Stimulated activated CD8-positive, alpha-beta memory T cell treated with anti-CD3 and anti-CD28 coated beads, Interleukin-7, amount 100 ng/mL, for 1 hour (primary cell): ENCODE measurements around the gene TBP.

Experiments used
- DNase-seq, 2 donors: peaks; one replicate each; pipeline ENCODE4 v3.0.0-alpha.2; 2020; ENCODE audit warnings: low read depth in 2 of 2

TBP gene

DNA sequence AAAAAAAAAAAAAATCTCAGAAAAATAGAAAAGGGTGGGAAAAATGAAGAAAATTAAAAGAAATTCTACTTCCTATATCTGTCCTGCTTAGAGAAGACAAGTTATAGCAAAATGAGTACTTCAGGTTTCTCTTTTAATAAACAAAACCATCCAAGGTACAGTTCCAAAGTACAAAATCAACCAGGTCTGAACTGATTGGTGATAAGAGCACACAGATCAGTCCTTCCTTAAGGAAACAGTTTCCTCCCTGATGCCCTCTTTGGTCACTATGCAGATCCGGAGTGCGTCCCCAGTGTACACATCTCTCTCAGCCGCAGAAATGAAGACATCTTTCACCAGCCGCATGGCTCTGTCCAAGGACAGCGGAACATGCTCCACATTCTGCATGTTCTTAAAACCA is 19.2 kb upstream of the TBP start:
- no peak for DNase-seq

DNA sequence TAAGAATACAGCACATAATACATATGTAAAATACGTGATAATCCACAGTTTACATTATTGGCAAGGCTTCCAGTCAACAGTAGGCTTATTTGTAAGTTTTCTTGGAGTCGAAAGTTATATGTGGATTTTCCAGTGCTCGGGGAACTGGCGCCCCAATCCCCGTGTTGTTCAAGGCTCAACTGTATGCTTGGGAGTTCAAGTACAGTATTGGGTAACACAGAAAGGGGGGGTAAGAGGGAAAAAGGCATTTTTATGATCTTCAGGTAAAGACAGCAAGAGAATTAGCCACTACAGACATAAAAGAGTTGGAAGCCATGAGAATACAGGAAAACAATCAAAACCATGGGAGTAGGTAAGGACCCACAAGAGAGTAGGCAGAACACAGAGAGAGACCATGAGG is 17.5 kb upstream of the TBP start:
- DNase-seq = no peak

DNA sequence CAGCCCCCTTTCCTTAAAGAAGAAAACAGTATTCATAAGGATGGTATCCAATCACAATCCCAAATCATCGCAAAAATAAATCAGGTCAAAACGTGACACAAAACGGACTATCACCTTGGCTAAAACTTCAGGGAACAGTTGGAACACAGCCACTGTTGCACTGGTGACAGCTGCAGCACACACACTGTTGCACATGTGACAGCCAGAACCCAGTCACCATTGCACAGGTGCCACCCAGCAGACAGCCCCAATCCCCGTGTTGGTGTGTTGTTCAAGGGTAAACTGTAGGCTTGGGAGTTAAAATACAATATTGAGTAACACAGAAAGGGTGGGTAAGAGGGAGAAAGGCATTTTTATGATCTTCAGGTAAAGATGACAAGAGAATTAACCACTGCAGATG is 16.8 kb upstream of the TBP start:
- no peak for DNase-seq

DNA sequence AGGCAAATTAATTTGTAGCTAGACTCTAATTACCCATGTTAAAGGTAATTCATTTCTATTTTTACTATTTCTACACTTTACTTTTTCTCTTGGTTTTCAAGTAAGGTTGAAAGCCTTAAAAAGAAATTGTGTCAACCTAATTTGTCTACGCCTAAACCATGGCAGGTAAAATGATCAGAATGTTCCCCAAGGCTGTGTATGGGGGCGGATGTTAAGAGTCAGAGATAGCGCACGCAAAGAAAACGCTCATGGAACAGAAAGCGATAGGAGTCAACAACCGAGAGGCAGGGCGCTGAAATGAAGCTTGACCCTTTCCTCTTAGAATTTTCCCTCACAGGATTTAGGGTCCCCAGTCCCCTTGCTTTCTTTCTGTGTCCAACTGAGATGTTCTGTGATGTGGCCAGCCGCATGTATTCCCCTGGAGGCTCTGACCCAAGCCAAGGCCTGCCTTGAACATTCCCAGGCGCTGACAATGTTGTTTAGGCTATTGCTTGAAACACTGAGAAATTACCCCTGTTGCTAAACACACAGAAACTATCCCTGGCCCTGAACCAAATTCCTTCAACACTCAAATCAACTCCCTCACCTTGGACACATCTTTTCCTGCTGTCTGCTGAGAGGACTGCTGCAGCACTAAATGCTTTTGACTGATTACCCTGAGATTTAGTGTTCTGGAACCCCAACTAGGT is 12.0 kb upstream of the TBP start:
- no peak for DNase-seq

DNA sequence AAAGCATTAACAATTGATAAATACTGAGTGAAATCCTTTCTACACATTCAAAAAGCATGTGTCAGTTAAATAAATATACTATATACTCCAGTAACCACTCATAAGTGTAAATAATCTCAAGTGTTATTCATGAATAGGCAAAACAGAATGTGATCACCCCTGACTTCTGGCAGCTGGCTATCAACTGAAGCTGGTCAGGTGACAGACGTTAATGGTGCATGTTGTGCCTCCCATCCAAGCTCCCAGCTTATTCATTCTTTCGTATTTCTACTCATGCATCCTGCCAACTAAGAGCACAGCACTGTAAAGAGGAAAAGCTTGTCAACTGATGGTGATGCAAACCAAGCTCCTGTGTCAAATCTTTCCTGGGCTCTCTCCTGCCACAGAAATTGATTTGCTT is 8.8 kb upstream of the TBP start:
- DNase-seq = no peak

DNA sequence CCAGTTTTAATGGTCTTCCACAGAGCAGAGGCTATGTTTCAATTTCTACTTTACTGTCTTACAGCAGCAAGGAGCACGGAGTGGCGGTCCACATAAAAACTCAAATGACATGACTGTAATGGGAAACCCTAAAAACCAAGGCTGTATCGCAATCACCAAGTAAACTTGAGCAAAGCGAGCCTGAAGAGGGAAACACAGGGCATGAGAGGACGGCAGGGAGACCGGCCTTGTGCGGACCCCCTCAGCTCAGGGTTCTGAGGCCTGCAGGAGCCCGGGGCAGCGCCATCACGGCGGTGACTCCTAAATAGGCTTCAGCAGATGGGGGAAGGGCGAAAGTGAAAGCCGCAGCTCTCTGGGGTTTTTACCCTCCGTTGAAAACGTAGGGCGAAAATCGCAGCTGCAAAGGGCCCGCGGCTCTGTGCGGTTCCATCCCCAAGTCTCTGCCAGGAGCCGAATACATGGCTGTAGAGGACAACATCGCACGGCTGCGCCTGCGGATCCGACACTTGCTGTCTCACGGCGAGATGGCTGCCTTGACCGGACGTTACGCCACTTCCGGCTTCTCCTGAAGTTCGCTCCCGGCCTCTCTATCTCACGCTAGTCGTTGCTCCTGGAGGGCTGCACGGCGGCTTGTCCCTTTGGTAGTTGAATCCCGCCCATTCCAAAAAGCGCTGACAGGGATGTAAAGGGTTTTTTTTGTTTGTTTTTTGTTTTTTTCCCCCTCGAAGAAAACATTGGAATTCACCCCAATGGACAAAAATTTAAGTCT is 1.2 kb upstream of the TBP start, which contains the start of gene PSMB1:
Gene PSMB1 (minus strand): TSS at position 543 of the 769 bp plus-strand sequence. CDS start 65 bp downstream, at position 478.
- peak; percentile 68 to 69 for DNase-seq

GRCh38 chr6:170553534-170554012 is 596 bp upstream of the TBP start:
- DNase-seq = peak in 1 of 2 donors; percentile 2

GRCh38 chr6:170554796-170555137 is 598 bp downstream of the TBP start:
- DNase-seq = no peak

- no peak for DNase-seq
Observed at GRCh38 chr6:170555305-170555704, 1.1 kb downstream of the TBP start.

- no peak for DNase-seq
Observed at GRCh38 chr6:170561555-170561954, 7.4 kb downstream of the TBP start.

DNA sequence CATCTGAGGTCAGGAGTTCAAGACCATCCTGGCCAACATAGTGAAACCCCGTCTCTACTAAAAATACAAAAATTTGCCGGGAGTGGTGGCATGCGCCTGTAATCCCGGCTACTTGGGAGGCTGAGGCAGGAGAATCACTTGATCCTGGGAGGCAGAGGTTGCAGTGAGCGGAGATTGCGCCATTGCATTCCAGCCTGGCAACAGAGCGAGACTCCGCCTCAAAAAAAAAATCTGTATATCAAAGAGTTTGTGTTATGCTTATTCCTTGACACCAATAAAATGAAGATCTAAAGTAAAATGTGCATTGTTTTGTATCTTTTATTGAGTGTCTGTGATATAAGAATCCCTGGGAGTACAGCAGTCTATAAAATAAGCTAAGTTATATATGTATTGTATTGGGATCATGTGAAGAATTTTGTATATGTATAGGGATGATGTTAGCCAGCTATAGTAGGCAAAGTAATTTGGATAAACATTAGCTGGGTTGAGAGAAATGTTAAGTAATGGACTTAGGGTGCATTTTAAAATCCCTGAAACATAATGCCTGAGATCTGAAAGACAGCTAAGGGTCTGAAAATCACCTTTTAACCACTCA is 10.9 kb downstream of the TBP start:
- DNase-seq = no peak

- DNase-seq = no peak
Observed at GRCh38 chr6:170572704-170573466, 18.7 kb downstream of the TBP start.

GRCh38 chr6:170575250-170575649 is 21.1 kb downstream of the TBP start:
- no peak for DNase-seq

- no peak for DNase-seq
Observed at GRCh38 chr6:170578909-170579308, 24.7 kb downstream of the TBP start.

GRCh38 chr6:170583756-170584180 is 29.6 kb downstream of the TBP start:
- no peak for DNase-seq

DNA sequence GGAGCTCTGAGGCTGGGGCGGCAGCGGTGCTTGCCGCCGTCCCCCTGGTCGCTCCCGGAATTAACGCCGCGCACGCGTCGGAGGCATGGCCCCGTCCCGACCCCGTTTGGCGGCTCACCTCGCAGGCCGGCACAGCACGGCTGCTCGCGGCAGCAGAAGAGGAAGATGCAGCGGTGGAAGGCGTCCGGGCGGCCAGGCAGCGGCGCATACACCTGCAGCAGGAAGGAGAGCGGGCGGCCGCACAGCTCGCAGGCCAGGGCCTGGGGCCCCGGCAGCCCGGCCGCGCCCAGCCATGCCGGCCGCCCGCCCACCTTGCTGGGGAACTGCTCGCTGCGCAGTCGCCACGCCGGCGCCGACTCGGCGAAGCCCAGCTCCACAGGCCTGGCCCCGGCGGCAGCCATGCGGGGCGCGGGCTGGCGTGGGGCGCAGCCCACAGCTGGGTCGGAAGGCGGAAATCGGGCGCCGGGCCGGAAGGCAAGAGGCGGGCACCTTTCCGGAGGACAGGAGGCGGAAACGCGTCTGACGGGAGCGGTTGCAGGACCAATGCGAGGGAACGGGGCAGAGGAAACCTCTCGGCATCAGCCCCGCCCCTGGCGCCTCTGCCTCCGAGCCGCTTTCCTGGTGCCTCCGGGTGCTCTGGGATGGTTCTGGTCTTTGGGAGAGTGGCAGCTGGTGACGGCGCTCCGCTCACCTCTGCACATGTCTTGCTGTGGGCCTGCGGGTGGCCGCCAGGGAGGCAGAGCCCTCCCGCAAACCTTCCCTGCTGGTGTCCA is 30.2 kb downstream of the TBP start, which contains the start of gene PDCD2:
Gene PDCD2 (minus strand): TSS at position 457 of the 773 bp plus-strand sequence. CDS start 56 bp downstream, at position 401.
- peak; percentile 75 to 83 for DNase-seq

- DNase-seq = no peak
Observed at GRCh38 chr6:170584954-170585498, 30.9 kb downstream of the TBP start.

DNA sequence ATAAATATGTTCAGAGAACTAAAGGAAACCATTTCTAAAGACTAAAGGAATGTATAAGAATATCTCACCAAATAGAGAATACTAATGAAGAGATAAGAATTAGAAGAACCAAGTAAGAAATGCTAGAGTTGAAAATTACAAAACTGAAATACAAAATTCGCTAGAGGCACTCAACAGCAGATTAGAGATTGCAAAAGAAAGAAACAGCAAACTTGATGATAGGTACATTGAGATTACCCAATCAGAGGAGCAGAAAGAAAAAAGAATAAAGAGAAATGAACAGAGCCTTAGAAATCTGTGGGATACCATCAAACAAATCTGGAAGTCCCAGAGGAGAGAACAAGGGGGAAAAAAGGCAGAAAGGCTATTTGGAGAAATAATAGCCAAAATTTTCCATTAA is 36.6 kb downstream of the TBP start:
- no peak for DNase-seq

- no peak for DNase-seq
Observed at GRCh38 chr6:170596426-170596825, 42.3 kb downstream of the TBP start.

DNA sequence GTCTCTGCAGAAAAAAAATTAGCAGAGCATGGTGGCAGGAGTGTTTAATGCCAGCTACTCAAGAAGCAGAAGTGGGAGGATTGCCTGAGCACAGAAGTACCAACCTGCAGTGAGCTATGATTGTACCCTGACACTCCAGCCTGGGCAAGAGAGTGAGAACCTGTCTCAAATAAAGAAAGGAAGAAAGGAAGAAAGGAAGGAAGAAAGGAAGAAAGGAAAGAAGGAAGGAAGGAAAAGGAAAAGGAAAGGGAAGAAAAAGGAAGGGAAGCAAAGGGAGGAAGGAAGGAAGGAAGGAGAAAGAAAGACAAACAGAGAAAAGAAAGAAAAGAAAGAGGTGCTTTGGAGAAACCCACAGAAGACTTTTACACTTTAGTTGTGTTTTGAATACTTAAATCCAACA is 43.1 kb downstream of the TBP start:
- no peak for DNase-seq
